SK-N-SH treated with all-trans-retinoic acid at 6 μM for 48 hours (cell line): ENCODE data around the gene CLCN7.

Experiments used
- ATAC-seq: fragments of 200-7000 bp; cut with Tn5 transposase; 3 replicates; pipeline ENCODE4 v1.9.1; 2020; ENCODE audit warnings: mild to moderate bottlenecking, moderate library complexity
- ARNTL ChIP-seq: fragments of 450-650 bp; formaldehyde crosslinking; IDR thresholded peaks from 2 replicates; pipeline ENCODE4 v1.5.0; 2020; ENCODE audit warnings: low read depth, mild to moderate bottlenecking, moderate library complexity, borderline replicate concordance
- BACH2 ChIP-seq: fragments of 250-450 bp; sonication (Bioruptor Pico); IDR thresholded peaks from 2 replicates; pipeline ENCODE4 v1.9.0; 2021; ENCODE audit warnings: mild to moderate bottlenecking, borderline replicate concordance
- ESRRG ChIP-seq: fragments of 250-450 bp; sonication (Bioruptor Pico); IDR thresholded peaks from 2 replicates; pipeline ENCODE4 v1.6.1; 2021; ENCODE audit warnings: mild to moderate bottlenecking
- GLIS3 ChIP-seq: fragments of 250-450 bp; sonication (Bioruptor Pico); IDR thresholded peaks from 2 replicates; pipeline ENCODE4 v1.5.0; 2020; ENCODE audit warnings: mild to moderate bottlenecking, moderate library complexity
- ISL1 ChIP-seq: fragments of 250-450 bp; sonication (Bioruptor Pico); IDR thresholded peaks from 2 replicates; pipeline ENCODE4 v2.1.2; 2022; ENCODE audit warnings: mild to moderate bottlenecking, moderate library complexity
- OSR1 ChIP-seq: fragments of 250-450 bp; sonication (Bioruptor Pico); IDR thresholded peaks from 2 replicates; pipeline ENCODE4 v1.8.0; 2022; ENCODE audit warnings: moderate library complexity, mild to moderate bottlenecking, inconsistent platforms
- PPARA ChIP-seq: fragments of 250-450 bp; sonication (Bioruptor Pico); IDR thresholded peaks from 2 replicates; pipeline ENCODE4 v1.5.0; 2020; ENCODE audit warnings: mild to moderate bottlenecking, borderline replicate concordance
- RARB ChIP-seq: fragments of 250-450 bp; sonication (Bioruptor Pico); IDR thresholded peaks from 2 replicates; pipeline ENCODE4 v1.8.0; 2021; ENCODE audit warnings: mild to moderate bottlenecking, moderate library complexity
- SNAI2 ChIP-seq: fragments of 250-450 bp; sonication (Bioruptor Pico); IDR thresholded peaks from 2 replicates; pipeline ENCODE4 v1.5.0; 2020; ENCODE audit warnings: mild to moderate bottlenecking, moderate library complexity
- TCF4 ChIP-seq: fragments of 250-450 bp; sonication (Bioruptor Pico); IDR thresholded peaks from 2 replicates; pipeline ENCODE4 v1.8.0; 2021; ENCODE audit warnings: mild to moderate bottlenecking, moderate library complexity, borderline replicate concordance
- TOX ChIP-seq: fragments of 250-450 bp; sonication (Bioruptor Pico); IDR thresholded peaks from 2 replicates; pipeline ENCODE4 v1.8.0; 2021; ENCODE audit warnings: mild to moderate bottlenecking, moderate library complexity, borderline replicate concordance
- ZC3H10 ChIP-seq: fragments of 250-450 bp; sonication (Bioruptor Pico); IDR thresholded peaks from 2 replicates; pipeline ENCODE4 v1.5.1; 2021; ENCODE audit warnings: mild to moderate bottlenecking, moderate library complexity
- ZFP3 ChIP-seq: fragments of 250-450 bp; sonication (Bioruptor Pico); IDR thresholded peaks from 2 replicates; pipeline ENCODE4 v1.5.0; 2020; ENCODE audit warnings: mild to moderate bottlenecking, moderate library complexity
- ZFP30 ChIP-seq: fragments of 450-650 bp; formaldehyde crosslinking; IDR thresholded peaks from 2 replicates; pipeline ENCODE4 v1.5.0; 2022; ENCODE audit warnings: mild to moderate bottlenecking, moderate library complexity
- ZNF565 ChIP-seq: fragments of 450-650 bp; formaldehyde crosslinking; conservative IDR thresholded peaks from 2 replicates; pipeline ENCODE4 v1.5.0; 2020; ENCODE audit warnings: low read depth, mild to moderate bottlenecking, moderate library complexity
- ZNF70 ChIP-seq: fragments of 450-650 bp; formaldehyde crosslinking; IDR thresholded peaks from 2 replicates; pipeline ENCODE4 v1.5.0; 2020; ENCODE audit warnings: mild to moderate bottlenecking, moderate library complexity
- ZNF8 ChIP-seq: fragments of 450-650 bp; formaldehyde crosslinking; IDR thresholded peaks from 2 replicates; pipeline ENCODE4 v1.5.0; 2020; ENCODE audit warnings: mild to moderate bottlenecking, moderate library complexity
- TF ChIP-seq, protein P1 (sequence below): fragments of 250-450 bp; sonication (Bioruptor Pico); IDR thresholded peaks from 2 replicates; pipeline ENCODE4 v1.5.1; 2021; ENCODE audit warnings: mild to moderate bottlenecking, moderate library complexity
- TF ChIP-seq, protein P2 (sequence below): fragments of 250-450 bp; sonication (Bioruptor Pico); IDR thresholded peaks from 2 replicates; pipeline ENCODE4 v1.8.0; 2020; ENCODE audit warnings: mild to moderate bottlenecking, moderate library complexity, borderline replicate concordance
- TF ChIP-seq, protein P3 (sequence below): fragments of 250-450 bp; sonication (Bioruptor Pico); IDR thresholded peaks from 2 replicates; pipeline ENCODE4 v1.5.0; 2020; ENCODE audit warnings: mild to moderate bottlenecking, moderate library complexity
- TF ChIP-seq, protein P4 (sequence below): fragments of 250-450 bp; sonication (Bioruptor Pico); IDR thresholded peaks from 2 replicates; pipeline ENCODE4 v1.5.1; 2020; ENCODE audit warnings: low read depth, mild to moderate bottlenecking, moderate library complexity
- TF ChIP-seq, protein P5 (sequence below): fragments of 250-450 bp; sonication (Bioruptor Pico); IDR thresholded peaks from 2 replicates; pipeline ENCODE4 v1.8.0; 2021; ENCODE audit warnings: low read depth, mild to moderate bottlenecking, moderate library complexity, borderline replicate concordance

Gene CLCN7

DNA sequence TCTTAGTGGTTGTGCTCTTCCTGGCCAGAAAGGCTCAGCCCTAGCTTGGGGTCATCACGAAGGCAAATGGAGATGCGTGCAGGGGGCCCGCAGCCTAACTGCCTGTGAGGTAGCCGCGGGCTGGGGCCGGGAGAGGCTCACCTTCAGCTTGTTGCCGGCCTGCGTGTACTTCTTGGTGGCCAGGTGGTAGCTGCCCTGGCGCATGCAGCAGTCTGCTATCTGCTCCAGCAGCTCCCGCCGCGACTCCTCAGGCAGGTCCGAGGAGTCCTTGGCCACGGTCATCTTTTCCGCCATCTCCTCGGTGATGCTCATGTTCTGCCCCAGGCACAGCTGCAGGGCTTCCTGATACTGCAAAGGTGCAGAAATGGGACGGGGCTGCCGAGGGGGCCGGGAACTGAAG is 45.6 kb upstream of the CLCN7 start:
- ATAC-seq, result no peak
- TF ChIP-seq ISL1 (no peak), OSR1 (CRISPR knock-in tag) (no peak), GLIS3 (CRISPR knock-in tag) (no peak), ARNTL (CRISPR knock-in tag) (no peak), PPARA (no peak), ZFP3 (CRISPR knock-in tag) (no peak), RARB (CRISPR knock-in tag) (no peak), ZNF8 (no peak), TCF4 (CRISPR knock-in tag) (no peak), ZNF70 (no peak), BACH2 (CRISPR knock-in tag) (no peak), ZC3H10 (CRISPR knock-in tag) (no peak)
- TF ChIP-seq, protein P1, sequence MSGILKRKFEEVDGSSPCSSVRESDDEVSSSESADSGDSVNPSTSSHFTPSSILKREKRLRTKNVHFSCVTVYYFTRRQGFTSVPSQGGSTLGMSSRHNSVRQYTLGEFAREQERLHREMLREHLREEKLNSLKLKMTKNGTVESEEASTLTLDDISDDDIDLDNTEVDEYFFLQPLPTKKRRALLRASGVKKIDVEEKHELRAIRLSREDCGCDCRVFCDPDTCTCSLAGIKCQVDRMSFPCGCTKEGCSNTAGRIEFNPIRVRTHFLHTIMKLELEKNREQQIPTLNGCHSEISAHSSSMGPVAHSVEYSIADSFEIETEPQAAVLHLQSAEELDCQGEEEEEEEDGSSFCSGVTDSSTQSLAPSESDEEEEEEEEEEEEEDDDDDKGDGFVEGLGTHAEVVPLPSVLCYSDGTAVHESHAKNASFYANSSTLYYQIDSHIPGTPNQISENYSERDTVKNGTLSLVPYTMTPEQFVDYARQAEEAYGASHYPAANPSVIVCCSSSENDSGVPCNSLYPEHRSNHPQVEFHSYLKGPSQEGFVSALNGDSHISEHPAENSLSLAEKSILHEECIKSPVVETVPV (CRISPR knock-in tag), result no peak
- TF ChIP-seq, protein P2, sequence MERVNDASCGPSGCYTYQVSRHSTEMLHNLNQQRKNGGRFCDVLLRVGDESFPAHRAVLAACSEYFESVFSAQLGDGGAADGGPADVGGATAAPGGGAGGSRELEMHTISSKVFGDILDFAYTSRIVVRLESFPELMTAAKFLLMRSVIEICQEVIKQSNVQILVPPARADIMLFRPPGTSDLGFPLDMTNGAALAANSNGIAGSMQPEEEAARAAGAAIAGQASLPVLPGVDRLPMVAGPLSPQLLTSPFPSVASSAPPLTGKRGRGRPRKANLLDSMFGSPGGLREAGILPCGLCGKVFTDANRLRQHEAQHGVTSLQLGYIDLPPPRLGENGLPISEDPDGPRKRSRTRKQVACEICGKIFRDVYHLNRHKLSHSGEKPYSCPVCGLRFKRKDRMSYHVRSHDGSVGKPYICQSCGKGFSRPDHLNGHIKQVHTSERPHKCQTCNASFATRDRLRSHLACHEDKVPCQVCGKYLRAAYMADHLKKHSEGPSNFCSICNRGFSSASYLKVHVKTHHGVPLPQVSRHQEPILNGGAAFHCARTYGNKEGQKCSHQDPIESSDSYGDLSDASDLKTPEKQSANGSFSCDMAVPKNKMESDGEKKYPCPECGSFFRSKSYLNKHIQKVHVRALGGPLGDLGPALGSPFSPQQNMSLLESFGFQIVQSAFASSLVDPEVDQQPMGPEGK (CRISPR knock-in tag), result no peak
- TF ChIP-seq, protein P3, sequence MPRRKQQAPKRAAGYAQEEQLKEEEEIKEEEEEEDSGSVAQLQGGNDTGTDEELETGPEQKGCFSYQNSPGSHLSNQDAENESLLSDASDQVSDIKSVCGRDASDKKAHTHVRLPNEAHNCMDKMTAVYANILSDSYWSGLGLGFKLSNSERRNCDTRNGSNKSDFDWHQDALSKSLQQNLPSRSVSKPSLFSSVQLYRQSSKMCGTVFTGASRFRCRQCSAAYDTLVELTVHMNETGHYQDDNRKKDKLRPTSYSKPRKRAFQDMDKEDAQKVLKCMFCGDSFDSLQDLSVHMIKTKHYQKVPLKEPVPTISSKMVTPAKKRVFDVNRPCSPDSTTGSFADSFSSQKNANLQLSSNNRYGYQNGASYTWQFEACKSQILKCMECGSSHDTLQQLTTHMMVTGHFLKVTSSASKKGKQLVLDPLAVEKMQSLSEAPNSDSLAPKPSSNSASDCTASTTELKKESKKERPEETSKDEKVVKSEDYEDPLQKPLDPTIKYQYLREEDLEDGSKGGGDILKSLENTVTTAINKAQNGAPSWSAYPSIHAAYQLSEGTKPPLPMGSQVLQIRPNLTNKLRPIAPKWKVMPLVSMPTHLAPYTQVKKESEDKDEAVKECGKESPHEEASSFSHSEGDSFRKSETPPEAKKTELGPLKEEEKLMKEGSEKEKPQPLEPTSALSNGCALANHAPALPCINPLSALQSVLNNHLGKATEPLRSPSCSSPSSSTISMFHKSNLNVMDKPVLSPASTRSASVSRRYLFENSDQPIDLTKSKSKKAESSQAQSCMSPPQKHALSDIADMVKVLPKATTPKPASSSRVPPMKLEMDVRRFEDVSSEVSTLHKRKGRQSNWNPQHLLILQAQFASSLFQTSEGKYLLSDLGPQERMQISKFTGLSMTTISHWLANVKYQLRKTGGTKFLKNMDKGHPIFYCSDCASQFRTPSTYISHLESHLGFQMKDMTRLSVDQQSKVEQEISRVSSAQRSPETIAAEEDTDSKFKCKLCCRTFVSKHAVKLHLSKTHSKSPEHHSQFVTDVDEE (CRISPR knock-in tag), result no peak
- TF ChIP-seq, protein P4, sequence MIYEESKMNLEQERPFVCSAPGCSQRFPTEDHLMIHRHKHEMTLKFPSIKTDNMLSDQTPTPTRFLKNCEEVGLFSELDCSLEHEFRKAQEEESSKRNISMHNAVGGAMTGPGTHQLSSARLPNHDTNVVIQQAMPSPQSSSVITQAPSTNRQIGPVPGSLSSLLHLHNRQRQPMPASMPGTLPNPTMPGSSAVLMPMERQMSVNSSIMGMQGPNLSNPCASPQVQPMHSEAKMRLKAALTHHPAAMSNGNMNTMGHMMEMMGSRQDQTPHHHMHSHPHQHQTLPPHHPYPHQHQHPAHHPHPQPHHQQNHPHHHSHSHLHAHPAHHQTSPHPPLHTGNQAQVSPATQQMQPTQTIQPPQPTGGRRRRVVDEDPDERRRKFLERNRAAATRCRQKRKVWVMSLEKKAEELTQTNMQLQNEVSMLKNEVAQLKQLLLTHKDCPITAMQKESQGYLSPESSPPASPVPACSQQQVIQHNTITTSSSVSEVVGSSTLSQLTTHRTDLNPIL (CRISPR knock-in tag), result no peak
- TF ChIP-seq, protein P5, sequence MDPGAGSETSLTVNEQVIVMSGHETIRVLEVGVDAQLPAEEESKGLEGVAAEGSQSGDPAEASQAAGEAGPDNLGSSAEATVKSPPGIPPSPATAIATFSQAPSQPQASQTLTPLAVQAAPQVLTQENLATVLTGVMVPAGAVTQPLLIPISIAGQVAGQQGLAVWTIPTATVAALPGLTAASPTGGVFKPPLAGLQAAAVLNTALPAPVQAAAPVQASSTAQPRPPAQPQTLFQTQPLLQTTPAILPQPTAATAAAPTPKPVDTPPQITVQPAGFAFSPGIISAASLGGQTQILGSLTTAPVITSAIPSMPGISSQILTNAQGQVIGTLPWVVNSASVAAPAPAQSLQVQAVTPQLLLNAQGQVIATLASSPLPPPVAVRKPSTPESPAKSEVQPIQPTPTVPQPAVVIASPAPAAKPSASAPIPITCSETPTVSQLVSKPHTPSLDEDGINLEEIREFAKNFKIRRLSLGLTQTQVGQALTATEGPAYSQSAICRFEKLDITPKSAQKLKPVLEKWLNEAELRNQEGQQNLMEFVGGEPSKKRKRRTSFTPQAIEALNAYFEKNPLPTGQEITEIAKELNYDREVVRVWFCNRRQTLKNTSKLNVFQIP (CRISPR knock-in tag), result no peak

DNA sequence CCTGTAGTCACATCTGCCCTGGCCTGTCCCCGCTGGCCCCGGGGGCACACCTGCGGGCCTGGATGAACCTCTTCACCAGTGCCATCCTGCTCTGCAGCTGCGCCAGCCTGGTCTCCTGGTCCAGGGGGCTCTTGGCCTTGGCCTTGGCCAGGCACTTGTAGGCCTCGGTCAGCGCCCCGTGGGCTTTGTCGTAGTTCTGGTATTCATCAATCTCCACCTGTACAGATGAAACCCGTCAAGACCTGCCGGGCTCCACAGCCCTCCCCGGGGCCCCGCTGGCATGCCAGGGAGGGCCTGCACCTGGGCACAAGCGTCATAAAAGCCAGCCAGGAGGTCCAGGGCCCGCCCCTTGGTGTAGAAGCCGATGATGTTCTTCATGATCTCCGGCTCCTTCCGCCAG is 45.0 kb upstream of the CLCN7 start:
- ATAC-seq, result no peak
- TF ChIP-seq, protein P4 (CRISPR knock-in tag), result no peak
- TF ChIP-seq ZFP30 (CRISPR knock-in tag), result no peak
- no peak for TF ChIP-seq ZNF565 (CRISPR knock-in tag)
- TF ChIP-seq ESRRG (CRISPR knock-in tag), result no peak
- no peak for TF ChIP-seq ZNF70
- no peak for TF ChIP-seq SNAI2
- no peak for TF ChIP-seq ZC3H10 (CRISPR knock-in tag)
- no peak for TF ChIP-seq TCF4 (CRISPR knock-in tag)
- no peak for TF ChIP-seq ARNTL (CRISPR knock-in tag)
- no peak for TF ChIP-seq TOX (CRISPR knock-in tag)
- TF ChIP-seq ISL1, result no peak
- no peak for TF ChIP-seq RARB (CRISPR knock-in tag)
- TF ChIP-seq, protein P1 (CRISPR knock-in tag), result no peak
